ENCODE measurements around the gene SORCS2.

GRCh38 chr4:7648544-7649395, 456.4 kb downstream of the SORCS2 start:
- TF ChIP-seq CTCF (IDR thresholded peaks at IDR 0.05) (no peak), TAF1 (IDR thresholded peaks at IDR 0.05; ENCODE audit: borderline replicate concordance, low read depth, low read length) (no peak), REST (IDR thresholded peaks at IDR 0.05; ENCODE audit: low read depth, low read length) (no peak), SIN3A (IDR thresholded peaks at IDR 0.05; ENCODE audit: borderline replicate concordance, low read depth, low read length) (no peak), RFX5 (IDR thresholded peaks at IDR 0.05; ENCODE audit: low read length) (no peak), YY1 (IDR thresholded peaks at IDR 0.05; ENCODE audit: low read depth) (no peak), SMC3 (IDR thresholded peaks at IDR 0.05; ENCODE audit: low read depth, low read length) (no peak), POLR2AphosphoS5 (IDR thresholded peaks at IDR 0.05; ENCODE audit: low read depth, low read length) (no peak), GABPA (IDR thresholded peaks at IDR 0.05; ENCODE audit: low read depth) (no peak), RCOR1 (IDR thresholded peaks at IDR 0.05; ENCODE audit: low read length) (no peak), MAX (IDR thresholded peaks at IDR 0.05; ENCODE audit: low read depth) (no peak), EP300 (IDR thresholded peaks at IDR 0.05; ENCODE audit: borderline replicate concordance in 1 of 2, low read depth in 1 of 2, low read length in 1 of 2) (no peak), ZBTB33 (IDR thresholded peaks at IDR 0.05; ENCODE audit: borderline replicate concordance, low read depth) (no peak)

Data from SK-N-SH (cell line).